ENCODE results near the gene PRR5.

DNA sequence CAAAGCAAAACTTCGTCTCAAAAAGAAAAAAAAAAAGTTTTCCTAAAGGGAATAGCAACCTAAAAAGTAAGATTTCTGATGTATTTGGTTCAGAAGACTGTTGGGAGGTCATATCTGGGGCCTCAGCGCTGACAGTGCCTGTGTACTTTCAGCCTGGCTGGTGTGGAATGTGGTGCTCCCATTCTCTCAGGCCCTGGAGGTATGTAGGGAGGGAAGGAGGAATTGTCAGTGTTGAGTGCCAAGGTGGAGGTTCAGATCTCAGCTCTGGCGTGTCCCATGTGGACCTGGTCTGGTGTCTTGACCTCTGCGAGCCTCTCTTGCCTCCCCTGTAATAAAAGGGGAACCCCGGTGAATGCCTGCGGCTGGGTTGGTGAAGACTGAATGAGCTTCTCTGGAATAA is 22.4 kb downstream of the PRR5 start:
- TF ChIP-seq EP300 (IDR thresholded peaks at IDR 0.05) (no peak), POLR2AphosphoS5 (IDR thresholded peaks at IDR 0.05) (no peak)
- TF ChIP-seq, protein P1, sequence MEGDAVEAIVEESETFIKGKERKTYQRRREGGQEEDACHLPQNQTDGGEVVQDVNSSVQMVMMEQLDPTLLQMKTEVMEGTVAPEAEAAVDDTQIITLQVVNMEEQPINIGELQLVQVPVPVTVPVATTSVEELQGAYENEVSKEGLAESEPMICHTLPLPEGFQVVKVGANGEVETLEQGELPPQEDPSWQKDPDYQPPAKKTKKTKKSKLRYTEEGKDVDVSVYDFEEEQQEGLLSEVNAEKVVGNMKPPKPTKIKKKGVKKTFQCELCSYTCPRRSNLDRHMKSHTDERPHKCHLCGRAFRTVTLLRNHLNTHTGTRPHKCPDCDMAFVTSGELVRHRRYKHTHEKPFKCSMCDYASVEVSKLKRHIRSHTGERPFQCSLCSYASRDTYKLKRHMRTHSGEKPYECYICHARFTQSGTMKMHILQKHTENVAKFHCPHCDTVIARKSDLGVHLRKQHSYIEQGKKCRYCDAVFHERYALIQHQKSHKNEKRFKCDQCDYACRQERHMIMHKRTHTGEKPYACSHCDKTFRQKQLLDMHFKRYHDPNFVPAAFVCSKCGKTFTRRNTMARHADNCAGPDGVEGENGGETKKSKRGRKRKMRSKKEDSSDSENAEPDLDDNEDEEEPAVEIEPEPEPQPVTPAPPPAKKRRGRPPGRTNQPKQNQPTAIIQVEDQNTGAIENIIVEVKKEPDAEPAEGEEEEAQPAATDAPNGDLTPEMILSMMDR (IDR thresholded peaks at IDR 0.05), result no peak
